HepG2 (cell line): ENCODE data around the gene CERS3. TPM values are rescaled to one million over a fixed set of nuclear protein-coding genes. Genes with fewer than 3 reads are reported as not detected.

ENCODE experiments used
- ATAC-seq: fragments of 200-7000 bp; cut with Tn5 transposase; 3 replicates; pipeline ENCODE4 v1.9.1; 2020; ENCODE audit warnings: mild to moderate bottlenecking, moderate library complexity
- BruUV-seq: library from RNA; stranded (reverse); fragments of 400-500 nt; replicated peaks from 2 replicates; lab custom pipeline; 2021; lab: Mats Ljungman, UMichigan
- CTCF ChIA-PET: fragments of 300-600 bp; formaldehyde crosslinking; extraction: SDS; loops from one replicate; lab custom pipeline; 2021; ENCODE audit warnings: low total read pairs, inconsistent platforms, low intra/inter-chr PET ratio; lab: Yijun Ruan, JAX
- POLR2A ChIA-PET: fragments of 350-600 bp; sonication (Branson Sonifier 250); formaldehyde crosslinking; loops from one replicate; lab custom pipeline; 2020; ENCODE audit warnings: antibody characterized with exemption, inconsistent platforms; lab: Yijun Ruan, JAX
- DNase-seq: peaks from one replicate; pipeline ENCODE4 v3.0.0-alpha.2; 2015; ENCODE audit warnings: low spot score
- FAIRE-seq: peaks from 3 replicates; lab custom pipeline; 2011; peaks lifted over from hg19 to GRCh38; lab: Jason Lieb, UNC
- H2AFZ ChIP-seq: one replicate; pipeline ENCODE4 v1.6.1; 2011; ENCODE audit warnings: low read length, inconsistent platforms
- H3K27ac ChIP-seq: fragments of 300-600 bp; 3 replicates; pipeline ENCODE4 v1.8.0; 2011; ENCODE audit warnings: mixed run types, mild to moderate bottlenecking, mixed read lengths, low read length, inconsistent platforms; ENCODE audit not compliant: insufficient read depth; ENCODE audit errors: extremely low read length
- H3K27me3 ChIP-seq, 2 experiments: fragments of 200-600 bp in 1 of 2; 2 replicates in 1 of 2; 3 replicates in 1 of 2; pipeline versions ENCODE4 v1.6.0 to v1.8.0; 2011; ENCODE audit warnings: low read length in 2 of 2, mild to moderate bottlenecking in 2 of 2, moderate library complexity in 2 of 2, inconsistent platforms in 1 of 2; ENCODE audit not compliant: insufficient read depth in 2 of 2, control insufficient read depth in 1 of 2
- H3K36me3 ChIP-seq, 2 experiments: fragments of 200-600 bp in 1 of 2; replicated peaks in 1 of 2; 2 replicates in 1 of 2; 3 replicates in 1 of 2; pipeline versions ENCODE4 v1.5.1 to v1.8.0; 2011; ENCODE audit warnings: low read length in 2 of 2, inconsistent platforms in 1 of 2; ENCODE audit not compliant: insufficient read depth in 2 of 2, control insufficient read depth in 1 of 2
- H3K4me1 ChIP-seq: 2 replicates; pipeline ENCODE4 v1.5.1; 2012; ENCODE audit warnings: low read length, inconsistent platforms; ENCODE audit not compliant: insufficient read depth
- H3K4me2 ChIP-seq: 2 replicates; pipeline ENCODE4 v1.6.0; 2011; ENCODE audit warnings: low read depth, low read length, inconsistent platforms
- H3K4me3 ChIP-seq, 3 experiments: fragments of 200-600 bp in 1 of 3; sonication (generic), shearing (Covaris generic) in 1 of 3; replicated peaks in 1 of 3; 2 replicates each; pipeline ENCODE4 v1.5.1; 2011 to 2016; ENCODE audit warnings: low read length in 3 of 3, inconsistent platforms in 2 of 3, low read depth in 2 of 3, mild to moderate bottlenecking in 2 of 3, control low read depth in 1 of 3, mixed read lengths in 1 of 3; ENCODE audit not compliant: insufficient read depth in 1 of 3
- H3K79me2 ChIP-seq: one replicate; pipeline ENCODE4 v1.6.1; 2011; ENCODE audit warnings: low read length, inconsistent platforms; ENCODE audit not compliant: insufficient read depth
- H3K9ac ChIP-seq: 2 replicates; pipeline ENCODE4 v1.6.0; 2011; ENCODE audit warnings: mild to moderate bottlenecking, low read depth, low read length, inconsistent platforms; ENCODE audit not compliant: insufficient read depth
- H3K9me3 ChIP-seq: 2 replicates; pipeline ENCODE4 v1.5.1; 2012; ENCODE audit warnings: mild to moderate bottlenecking, low read length
- H4K20me1 ChIP-seq: 2 replicates; pipeline ENCODE4 v1.6.0; 2011; ENCODE audit warnings: inconsistent platforms, mild to moderate bottlenecking, low read length, moderate library complexity; ENCODE audit not compliant: insufficient read depth
- DNMT1 ChIP-seq: sonication (generic); formaldehyde crosslinking; IDR thresholded peaks from 2 replicates; pipeline ENCODE4 v1.5.1; 2020; ENCODE audit warnings: mild to moderate bottlenecking, missing genetic modification reagents
- EED ChIP-seq: sonication (generic); formaldehyde crosslinking; IDR thresholded peaks from 2 replicates; pipeline ENCODE4 v1.5.0; 2020; ENCODE audit warnings: mild to moderate bottlenecking, missing genetic modification reagents
- KAT8 ChIP-seq: IDR thresholded peaks from 2 replicates; pipeline ENCODE4 v1.6.1; 2016; ENCODE audit warnings: missing genetic modification reagents, missing compliant biosample characterization
- PHF20 ChIP-seq: sonication (generic); formaldehyde crosslinking; IDR thresholded peaks from 2 replicates; pipeline ENCODE4 v1.5.0; 2020; ENCODE audit warnings: mild to moderate bottlenecking, missing genetic modification reagents
- TBL1XR1 ChIP-seq: fragments of 150-350 bp; IDR thresholded peaks from 2 replicates; pipeline ENCODE4 v1.6.1; 2014; ENCODE audit warnings: borderline replicate concordance, low read length; ENCODE audit not compliant: partially characterized antibody
- TBX2 ChIP-seq: sonication (generic); formaldehyde crosslinking; IDR thresholded peaks from 2 replicates; pipeline ENCODE4 v1.5.0; 2020; ENCODE audit warnings: missing genetic modification reagents, mild to moderate bottlenecking, borderline replicate concordance
- TCF7 ChIP-seq: sonication (generic); IDR thresholded peaks from 2 replicates; pipeline ENCODE4 v1.6.1; 2016; ENCODE audit warnings: antibody characterized with exemption, low read depth
- ZHX2 ChIP-seq, 2 experiments: sonication (generic) in 1 of 2; formaldehyde crosslinking in 1 of 2; IDR thresholded peaks; 2 replicates each; pipeline versions ENCODE4 v1.6.1 to v1.9.0; 2014 to 2022; ENCODE audit warnings: antibody characterized with exemption in 1 of 2, borderline replicate concordance in 1 of 2, inconsistent platforms in 1 of 2, low read depth in 1 of 2, missing genetic modification reagents in 1 of 2
- ZNF652 ChIP-seq: IDR thresholded peaks from 2 replicates; pipeline ENCODE4 v1.6.1; 2016; ENCODE audit warnings: low read depth, borderline replicate concordance
- WGBS: methylation state at CpG from one replicate; pipeline ENCODE4 v1.1.6; 2017; ENCODE audit warnings: low lambda C conversion rate; 5-methylcytosine and 5-hydroxymethylcytosine counted together
- in situ Hi-C: cut with HindIII; loops from 2 replicates; pipeline ENCODE4 v1.10.0; 2017; ENCODE audit warnings: low pct_unique_long_range_greater_than_20kb; ENCODE audit not compliant: extremely low pct_ligation_motif_present
- intact Hi-C: fragments of 100-400 bp; cut with micrococcal nuclease; formaldehyde crosslinking; loops from one replicate; pipeline ENCODE4 v1.10.0; 2022; ENCODE audit not compliant: unreplicated experiment
- polyA plus RNA-seq, 8 experiments: library from polyadenylated mRNA; depleted of rRNA in 3 of 8; stranded (reverse) in 7 of 8; unstranded in 1 of 8; fragments of >200 nt; fragmentation: Illumina TruSeq in 4 of 8; extraction: Trizol in 4 of 8; gene quantifications; 2 replicates each; pipeline versions ENCODE4 v1.2.1 to v1.2.3, GENCODE V29; 2011 to 2016; ENCODE audit warnings: low read depth in 4 of 8, missing spikeins in 1 of 8, mixed read lengths in 1 of 8; ENCODE audit not compliant: insufficient read depth in 1 of 8
- total RNA-seq, 5 experiments: library from RNA; depleted of rRNA; stranded (reverse); fragments of >200 nt; fragmentation: Illumina TruSeq; extraction: Trizol; gene quantifications; 2 replicates each; pipeline ENCODE4 v1.2.3, GENCODE V29; 2016; ENCODE audit warnings: low read depth in 1 of 5
- TF ChIP-seq, protein P1 (sequence below): sonication (generic); formaldehyde crosslinking; IDR thresholded peaks from 2 replicates; pipeline ENCODE4 v1.9.0; 2021; ENCODE audit warnings: missing genetic modification reagents, mild to moderate bottlenecking, borderline replicate concordance

CERS3 gene
- total and polyA plus RNA-seq, 2 of the 13 experiments (the other 11 are each of a cell fraction or from before 2014, with no cell fraction given) = not detected

DNA sequence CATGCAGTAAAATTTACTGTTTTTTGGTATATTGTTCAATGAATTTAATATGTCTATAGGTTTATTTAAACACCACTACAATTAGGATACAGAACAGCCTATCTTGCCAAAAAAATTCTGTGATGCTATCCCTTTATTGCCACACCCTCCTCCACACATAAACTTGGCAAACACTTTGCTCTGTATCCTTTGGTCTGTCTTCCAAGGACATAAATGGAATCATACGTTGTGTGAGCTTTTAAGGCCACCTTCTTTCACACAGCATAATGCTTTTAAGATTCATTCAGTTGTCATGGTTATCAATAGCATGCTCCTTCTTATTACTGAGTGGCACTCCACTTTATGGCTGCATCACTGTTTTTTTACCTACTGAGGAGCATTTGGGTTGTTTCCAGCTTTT, 71.5 kb downstream of the CERS3 start:
- no TSS peak for BruUV-seq
- DNase-seq (no peak), FAIRE-seq (no peak), ATAC-seq (no peak)
- H4K20me1 ChIP-seq = no peaks in the 10 kb centered on the region
- H3K27ac ChIP-seq = no peak overlapping the region
- H2AFZ ChIP-seq = no peak overlapping the region
- H3K36me3 ChIP-seq = no peaks in the 10 kb centered on the region
- no peaks in the 10 kb centered on the region for H3K9me3 ChIP-seq
- TF ChIP-seq KAT8 (CRISPR knock-in tag) = no peak
- TF ChIP-seq, protein P1, sequence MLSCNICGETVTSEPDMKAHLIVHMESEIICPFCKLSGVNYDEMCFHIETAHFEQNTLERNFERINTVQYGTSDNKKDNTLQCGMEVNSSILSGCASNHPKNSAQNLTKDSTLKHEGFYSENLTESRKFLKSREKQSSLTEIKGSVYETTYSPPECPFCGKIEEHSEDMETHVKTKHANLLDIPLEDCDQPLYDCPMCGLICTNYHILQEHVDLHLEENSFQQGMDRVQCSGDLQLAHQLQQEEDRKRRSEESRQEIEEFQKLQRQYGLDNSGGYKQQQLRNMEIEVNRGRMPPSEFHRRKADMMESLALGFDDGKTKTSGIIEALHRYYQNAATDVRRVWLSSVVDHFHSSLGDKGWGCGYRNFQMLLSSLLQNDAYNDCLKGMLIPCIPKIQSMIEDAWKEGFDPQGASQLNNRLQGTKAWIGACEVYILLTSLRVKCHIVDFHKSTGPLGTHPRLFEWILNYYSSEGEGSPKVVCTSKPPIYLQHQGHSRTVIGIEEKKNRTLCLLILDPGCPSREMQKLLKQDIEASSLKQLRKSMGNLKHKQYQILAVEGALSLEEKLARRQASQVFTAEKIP (CRISPR knock-in tag) = no peak
- TF ChIP-seq ZNF652 = no peak
- no peak for TF ChIP-seq TCF7
- TF ChIP-seq EED (CRISPR knock-in tag) = no peak
- no peak for TF ChIP-seq TBL1XR1
- no peak for TF ChIP-seq TBX2
- TF ChIP-seq ZHX2 (IDR thresholded peaks at IDR 0.05; ENCODE audit: low read depth) = no peak
- TF ChIP-seq ZHX2 (CRISPR knock-in tag; IDR thresholded peaks at IDR 0.05; ENCODE audit: borderline replicate concordance) = no peak
- no peak for TF ChIP-seq DNMT1
- TF ChIP-seq PHF20 (CRISPR knock-in tag) = no peak
- no peaks in the 10 kb centered on the region for H3K79me2 ChIP-seq
- H3K4me3 ChIP-seq = no peak overlapping the region
- ChIA-PET POLR2A (no interaction called here), CTCF (no interaction called here)
- no peak overlapping the region for H3K4me2 ChIP-seq
- in situ Hi-C loops (no loop called here), intact Hi-C loops (no loop called here)
- H3K9ac ChIP-seq = no peak overlapping the region
- WGBS = 0% methylated on average over 1 of the region's 1 CpG
- no peaks in the 10 kb centered on the region for H3K4me1 ChIP-seq
- H3K27me3 ChIP-seq = no peaks in the 10 kb centered on the region
